ENCODE results near the gene RCBTB2.
"Not testable (repeated sequence)": the region's sequence is repeated elsewhere in the genome, so short reads cannot be mapped to it uniquely, and the experiment has no call there.

Gene RCBTB2

GRCh38 chr13:48532506-48533499, at the start of gene RCBTB2:
Gene RCBTB2, minus strand, starts transcription at chr13:48533080. Its CDS starts 11,141 bp downstream, at chr13:48521939.
- peak; percentile 85 for DNase-seq

- DNase-seq, result no peak
These were observed 49.2 kb upstream of the RCBTB2 start for GRCh38 chr13:48582084-48582483.

GRCh38 chr13:48580896-48581295, 48.0 kb upstream of the RCBTB2 start:
- no peak for DNase-seq

GRCh38 chr13:48580185-48580803, 47.4 kb upstream of the RCBTB2 start:
- DNase-seq, result no peak

- not testable (repeated sequence) for DNase-seq
These were observed 47.0 kb upstream of the RCBTB2 start for GRCh38 chr13:48579919-48580180.

GRCh38 chr13:48579165-48579918, 46.5 kb upstream of the RCBTB2 start:
- no peak for DNase-seq

GRCh38 chr13:48578516-48579164, 45.8 kb upstream of the RCBTB2 start:
- no peak for DNase-seq

- no peak for DNase-seq
These were observed 43.6 kb upstream of the RCBTB2 start for GRCh38 chr13:48576448-48577010.

- DNase-seq, result no peak
These were observed 42.2 kb upstream of the RCBTB2 start for GRCh38 chr13:48575031-48575430.

GRCh38 chr13:48574041-48574796, 41.3 kb upstream of the RCBTB2 start:
- DNase-seq, result no peak

GRCh38 chr13:48573213-48574007, 40.5 kb upstream of the RCBTB2 start:
- DNase-seq, result no peak

GRCh38 chr13:48571126-48571913, 38.4 kb upstream of the RCBTB2 start:
- DNase-seq, result no peak

- no peak for DNase-seq
These were observed 37.4 kb upstream of the RCBTB2 start for GRCh38 chr13:48570216-48570828.

- DNase-seq, result no peak
These were observed 36.3 kb upstream of the RCBTB2 start for GRCh38 chr13:48569104-48569666.

GRCh38 chr13:48568370-48569103, 35.7 kb upstream of the RCBTB2 start:
- no peak for DNase-seq

- DNase-seq, result no peak
These were observed 34.9 kb upstream of the RCBTB2 start for GRCh38 chr13:48567515-48568369.

GRCh38 chr13:48564056-48564455, 31.2 kb upstream of the RCBTB2 start:
- DNase-seq, result no peak

- no peak for DNase-seq
These were observed 30.7 kb upstream of the RCBTB2 start for GRCh38 chr13:48563626-48564025.
